GM04503 (cell line): ENCODE results near the gene KIF3B.
"Not testable (repeated sequence)": the region's sequence is repeated elsewhere in the genome, so short reads cannot be mapped to it uniquely, and the experiment has no call there.

Source experiments
- DNase-seq: peaks from one replicate; pipeline ENCODE4 v3.0.0-alpha.2; 2012; ENCODE audit warnings: low read depth

The KIF3B gene

GRCh38 chr20:32330555-32330897 is 53.1 kb downstream of the KIF3B start:
- no peak for DNase-seq

GRCh38 chr20:32332614-32333013 is 55.2 kb downstream of the KIF3B start:
- no peak for DNase-seq

- DNase-seq = no peak
These were observed 55.9 kb downstream of the KIF3B start for GRCh38 chr20:32333181-32333987.

GRCh38 chr20:32333988-32334885 is 56.8 kb downstream of the KIF3B start:
- no peak for DNase-seq

- no peak for DNase-seq
These were observed 59.5 kb downstream of the KIF3B start for GRCh38 chr20:32336918-32337347.

- DNase-seq = no peak
These were observed 60.6 kb downstream of the KIF3B start for GRCh38 chr20:32337937-32338661.

GRCh38 chr20:32338665-32339064 is 61.2 kb downstream of the KIF3B start:
- DNase-seq = no peak

GRCh38 chr20:32339116-32339515 is 61.7 kb downstream of the KIF3B start:
- DNase-seq = no peak

- DNase-seq = not testable (repeated sequence)
These were observed 63.6 kb downstream of the KIF3B start for GRCh38 chr20:32341053-32341452.

GRCh38 chr20:32343439-32343838 is 66.0 kb downstream of the KIF3B start:
- DNase-seq = no peak

- no peak for DNase-seq
These were observed 67.5 kb downstream of the KIF3B start for GRCh38 chr20:32344835-32345506.

- no peak for DNase-seq
These were observed 70.8 kb downstream of the KIF3B start for GRCh38 chr20:32348207-32348606.

- no peak for DNase-seq
These were observed 73.0 kb downstream of the KIF3B start for GRCh38 chr20:32350421-32350820.

GRCh38 chr20:32352121-32352720 is 74.8 kb downstream of the KIF3B start:
- no peak for DNase-seq

GRCh38 chr20:32353848-32354496 is 76.5 kb downstream of the KIF3B start:
- DNase-seq = no peak

GRCh38 chr20:32354592-32355416 is 77.4 kb downstream of the KIF3B start:
- DNase-seq = no peak

GRCh38 chr20:32355417-32355841 is 78.0 kb downstream of the KIF3B start:
- DNase-seq = no peak

- peak; percentile 82 for DNase-seq
These were observed 78.6 kb downstream of the KIF3B start for GRCh38 chr20:32355907-32356621.

GRCh38 chr20:32356622-32357374 is 79.3 kb downstream of the KIF3B start:
- no peak for DNase-seq
